ENCODE results near the gene MLPH.

MLPH gene

GRCh38 chr2:237551071-237551574, 64.1 kb downstream of the MLPH start:
- TF ChIP-seq REST (IDR thresholded peaks at IDR 0.05; ENCODE audit: insufficient replicate concordance, low read depth): no peak
- no peak for TF ChIP-seq SPI1 (IDR thresholded peaks at IDR 0.05; ENCODE audit: borderline replicate concordance, low read depth)
- no peak for TF ChIP-seq CTCF (IDR thresholded peaks at IDR 0.05; ENCODE audit: insufficient read depth, low read length)
- no peak for TF ChIP-seq GABPA (IDR thresholded peaks at IDR 0.05; ENCODE audit: low read depth)
- no peak for TF ChIP-seq POLR2AphosphoS5 (IDR thresholded peaks at IDR 0.05; ENCODE audit: low read depth)
- no peak overlapping the region for H3K27ac ChIP-seq (replicated peaks)
- no peak overlapping the region for H3K4me3 ChIP-seq (replicated peaks; ENCODE audit: insufficient read depth, low read length)

GRCh38 chr2:237552908-237553307, 65.9 kb downstream of the MLPH start:
- TF ChIP-seq SPI1 (IDR thresholded peaks at IDR 0.05; ENCODE audit: borderline replicate concordance, low read depth) (no peak), GABPA (IDR thresholded peaks at IDR 0.05; ENCODE audit: low read depth) (no peak), CTCF (IDR thresholded peaks at IDR 0.05; ENCODE audit: insufficient read depth, low read length) (no peak), POLR2AphosphoS5 (IDR thresholded peaks at IDR 0.05; ENCODE audit: low read depth) (no peak), REST (IDR thresholded peaks at IDR 0.05; ENCODE audit: insufficient replicate concordance, low read depth) (no peak)
- Histone ChIP-seq H3K27me3 (ENCODE audit: insufficient read depth, poor library complexity, severe bottlenecking) (peaks cover 2% of the 10 kb centered on the region), H3K27ac (replicated peaks) (no peak overlapping the region), H3K4me3 (replicated peaks; ENCODE audit: insufficient read depth, low read length) (no peak overlapping the region)
- DNase-seq (ENCODE audit: low read depth in 1 of 2, low spot score in 1 of 2): no peak

More at GRCh38 chr2:237551071-237551574, 64.1 kb downstream of the MLPH start:
- H3K27me3 ChIP-seq (ENCODE audit: insufficient read depth, poor library complexity, severe bottlenecking): peaks cover 4% of the 10 kb centered on the region
- no peak for DNase-seq (ENCODE audit: low read depth in 1 of 2, low spot score in 1 of 2)

- no peak overlapping the region for H3K4me3 ChIP-seq (replicated peaks; ENCODE audit: insufficient read depth, low read length)
- no peak for DNase-seq (ENCODE audit: low read depth in 1 of 2, low spot score in 1 of 2)
- no peak overlapping the region for H3K27ac ChIP-seq (replicated peaks)
- H3K27me3 ChIP-seq (ENCODE audit: insufficient read depth, poor library complexity, severe bottlenecking): peaks cover 2% of the 10 kb centered on the region
- TF ChIP-seq REST (IDR thresholded peaks at IDR 0.05; ENCODE audit: insufficient replicate concordance, low read depth) (no peak), GABPA (IDR thresholded peaks at IDR 0.05; ENCODE audit: low read depth) (no peak), CTCF (IDR thresholded peaks at IDR 0.05; ENCODE audit: insufficient read depth, low read length) (no peak), SPI1 (IDR thresholded peaks at IDR 0.05; ENCODE audit: borderline replicate concordance, low read depth) (no peak), POLR2AphosphoS5 (IDR thresholded peaks at IDR 0.05; ENCODE audit: low read depth) (no peak)
These were observed 66.9 kb downstream of the MLPH start for GRCh38 chr2:237553948-237554347.

Measured in HL-60 (cell line).